ENCODE data around the gene PDX1. TPM values are rescaled to one million over a fixed set of nuclear protein-coding genes. Genes with fewer than 3 reads are reported as not detected.

The PDX1 gene
- total RNA-seq, 2 donors from 2014 or later, result 6.5 to 25.1 TPM

- H3K27me3 ChIP-seq, result peaks cover 0 to 13% of the 10 kb centered on the region in 2 donors
- H3K9me3 ChIP-seq, result no peaks in the 10 kb centered on the region
- intact Hi-C loops (cut with DNase I), result no loop called here
- H3K27ac ChIP-seq, result no peak overlapping the region
- DNase-seq (no peak), ATAC-seq (no peak)
- H3K36me3 ChIP-seq (replicated peaks in 1 of 2; ENCODE audit: insufficient read depth in 1 of 2, low read depth in 2 of 2), result no peaks in the 10 kb centered on the region
- H3K4me3 ChIP-seq, result no peak overlapping the region
- WGBS, 2 donors, result 40 to 60% methylated on average over 29 to 52 of the region's 53 CpGs
- TF ChIP-seq, protein P1, sequence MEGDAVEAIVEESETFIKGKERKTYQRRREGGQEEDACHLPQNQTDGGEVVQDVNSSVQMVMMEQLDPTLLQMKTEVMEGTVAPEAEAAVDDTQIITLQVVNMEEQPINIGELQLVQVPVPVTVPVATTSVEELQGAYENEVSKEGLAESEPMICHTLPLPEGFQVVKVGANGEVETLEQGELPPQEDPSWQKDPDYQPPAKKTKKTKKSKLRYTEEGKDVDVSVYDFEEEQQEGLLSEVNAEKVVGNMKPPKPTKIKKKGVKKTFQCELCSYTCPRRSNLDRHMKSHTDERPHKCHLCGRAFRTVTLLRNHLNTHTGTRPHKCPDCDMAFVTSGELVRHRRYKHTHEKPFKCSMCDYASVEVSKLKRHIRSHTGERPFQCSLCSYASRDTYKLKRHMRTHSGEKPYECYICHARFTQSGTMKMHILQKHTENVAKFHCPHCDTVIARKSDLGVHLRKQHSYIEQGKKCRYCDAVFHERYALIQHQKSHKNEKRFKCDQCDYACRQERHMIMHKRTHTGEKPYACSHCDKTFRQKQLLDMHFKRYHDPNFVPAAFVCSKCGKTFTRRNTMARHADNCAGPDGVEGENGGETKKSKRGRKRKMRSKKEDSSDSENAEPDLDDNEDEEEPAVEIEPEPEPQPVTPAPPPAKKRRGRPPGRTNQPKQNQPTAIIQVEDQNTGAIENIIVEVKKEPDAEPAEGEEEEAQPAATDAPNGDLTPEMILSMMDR (IDR thresholded peaks at IDR 0.05), result no peak
- TF ChIP-seq POLR2A (IDR thresholded peaks at IDR 0.05), result no peak
- peaks cover 19% of the 10 kb centered on the region for H3K4me1 ChIP-seq
Observed at GRCh38 chr13:27970382-27971235, 50.8 kb downstream of the PDX1 start.

DNA sequence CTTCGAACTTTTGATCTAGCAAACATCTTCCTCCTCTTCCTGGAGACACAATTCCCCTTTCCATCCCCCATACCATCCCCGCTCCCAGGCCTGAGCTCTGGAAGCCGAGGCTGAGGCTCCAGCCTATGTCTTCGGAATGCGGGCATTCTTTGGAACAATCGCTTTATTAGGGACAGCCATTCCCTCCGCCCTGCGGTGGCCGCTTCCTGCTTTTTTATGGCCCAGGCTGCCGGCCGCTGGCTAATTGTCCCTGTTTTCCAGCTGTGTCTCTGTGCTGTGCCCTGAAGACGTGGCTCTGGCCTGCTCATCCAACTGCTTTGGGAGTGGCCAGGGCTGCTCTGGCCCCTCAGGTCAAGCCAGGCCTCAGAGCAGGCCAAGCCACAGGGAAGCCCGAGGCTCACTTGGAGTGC is 51.4 kb downstream of the PDX1 start:
- 79 to 82% methylated on average over 13 of the region's 13 CpGs for WGBS, 2 donors
- peaks cover 0 to 19% of the 10 kb centered on the region in 2 donors for H3K27me3 ChIP-seq
- H3K9me3 ChIP-seq, result no peaks in the 10 kb centered on the region
- H3K4me3 ChIP-seq, result no peak overlapping the region
- no peak overlapping the region for H3K27ac ChIP-seq
- no peaks in the 10 kb centered on the region for H3K36me3 ChIP-seq (replicated peaks in 1 of 2; ENCODE audit: insufficient read depth in 1 of 2, low read depth in 2 of 2)
- no peak for TF ChIP-seq POLR2A (IDR thresholded peaks at IDR 0.05)
- TF ChIP-seq, protein P1 (IDR thresholded peaks at IDR 0.05), result no peak
- peaks cover 19% of the 10 kb centered on the region for H3K4me1 ChIP-seq
- intact Hi-C loops (cut with DNase I), result no loop called here
- DNase-seq, result no peak
- ATAC-seq, result no peak

- no peak for DNase-seq
- 52 to 64% methylated on average over 6 to 7 of the region's 7 CpGs for WGBS, 2 donors
- intact Hi-C loops (cut with DNase I), result no loop called here
- H3K4me3 ChIP-seq, result no peak overlapping the region
- TF ChIP-seq POLR2A (IDR thresholded peaks at IDR 0.05), result no peak
- TF ChIP-seq, protein P1 (IDR thresholded peaks at IDR 0.05), result no peak
- no peaks in the 10 kb centered on the region for H3K36me3 ChIP-seq (replicated peaks in 1 of 2; ENCODE audit: insufficient read depth in 1 of 2, low read depth in 2 of 2)
- peaks cover 19% of the 10 kb centered on the region for H3K4me1 ChIP-seq
- ATAC-seq, result no peak
- H3K9me3 ChIP-seq, result no peaks in the 10 kb centered on the region
- H3K27ac ChIP-seq, result no peak overlapping the region
- peaks cover 0 to 17% of the 10 kb centered on the region in 2 donors for H3K27me3 ChIP-seq
Observed at GRCh38 chr13:27971776-27972477, 52.1 kb downstream of the PDX1 start.

GRCh38 chr13:27972478-27972820 is 52.6 kb downstream of the PDX1 start:
- Histone ChIP-seq H3K36me3 (replicated peaks in 1 of 2; ENCODE audit: insufficient read depth in 1 of 2, low read depth in 2 of 2) (no peaks in the 10 kb centered on the region), H3K4me1 (peaks cover 22% of the 10 kb centered on the region), H3K4me3 (no peak overlapping the region), H3K27ac (no peak overlapping the region), H3K27me3 (peaks cover 0 to 17% of the 10 kb centered on the region in 2 donors), H3K9me3 (no peaks in the 10 kb centered on the region)
- TF ChIP-seq, protein P1 (IDR thresholded peaks at IDR 0.05), result no peak
- no peak for TF ChIP-seq POLR2A (IDR thresholded peaks at IDR 0.05)
- intact Hi-C loops (cut with DNase I), result no loop called here
- WGBS, 2 donors, result 69 to 75% methylated on average over 2 of the region's 2 CpGs
- ATAC-seq (no peak), DNase-seq (no peak)
